Smooth muscle cell (in vitro differentiated cells): ENCODE results near the gene TRPV3. TPM values are rescaled to one million over a fixed set of nuclear protein-coding genes. Genes with fewer than 3 reads are reported as not detected.

ENCODE experiments used
- DNase-seq: peaks from one replicate; lab custom pipeline; 2025; ENCODE audit not compliant: unreplicated experiment; lab: John Stamatoyannopoulos, UW
- H2AFZ ChIP-seq: fragments of 200-600 bp; sonication (generic); 2 replicates; pipeline ENCODE4 v1.6.0; 2016; ENCODE audit warnings: antibody characterized with exemption, low read depth, mild to moderate bottlenecking
- H3F3A ChIP-seq: fragments of 200-600 bp; sonication (generic); 2 replicates; pipeline ENCODE4 v1.6.0; 2017; ENCODE audit warnings: antibody characterized with exemption, low read depth
- H3K27ac ChIP-seq: fragments of 200-600 bp; sonication (generic); 2 replicates; pipeline ENCODE4 v1.5.1; 2016; ENCODE audit warnings: low read depth, mild to moderate bottlenecking
- H3K27me3 ChIP-seq: fragments of 200-600 bp; sonication (generic); 2 replicates; pipeline ENCODE4 v1.6.1; 2016; ENCODE audit warnings: low read depth, mild to moderate bottlenecking
- H3K36me3 ChIP-seq: fragments of 200-600 bp; sonication (generic); 2 replicates; pipeline ENCODE4 v1.5.1; 2016; ENCODE audit warnings: low read depth
- H3K4me1 ChIP-seq: fragments of 200-600 bp; sonication (generic); 2 replicates; pipeline ENCODE4 v1.5.1; 2016; ENCODE audit warnings: low read depth
- H3K4me2 ChIP-seq: fragments of 200-600 bp; sonication (generic); 2 replicates; pipeline ENCODE4 v1.6.0; 2016; ENCODE audit warnings: mild to moderate bottlenecking
- H3K4me3 ChIP-seq: fragments of 200-600 bp; sonication (generic); 2 replicates; pipeline ENCODE4 v1.5.1; 2016; ENCODE audit warnings: mild to moderate bottlenecking
- H3K79me2 ChIP-seq: fragments of 200-600 bp; sonication (generic); 2 replicates; pipeline ENCODE4 v1.6.0; 2016; ENCODE audit warnings: low read depth, mild to moderate bottlenecking
- H3K9ac ChIP-seq: fragments of 200-600 bp; sonication (generic); 2 replicates; pipeline ENCODE4 v1.6.0; 2016; ENCODE audit warnings: low read depth
- H3K9me3 ChIP-seq: fragments of 200-600 bp; sonication (generic); replicated peaks from 2 replicates; pipeline ENCODE4 v1.5.1; 2016; ENCODE audit warnings: low read depth
- H4K20me1 ChIP-seq: fragments of 200-600 bp; sonication (generic); 2 replicates; pipeline ENCODE4 v1.6.0; 2016; ENCODE audit warnings: low read depth
- WGBS: methylation state at CpG from one replicate; pipeline ENCODE4 v1.1.7; 2016; ENCODE audit warnings: low lambda C conversion rate; 5-methylcytosine and 5-hydroxymethylcytosine counted together
- polyA plus RNA-seq: library from polyadenylated mRNA; unstranded; fragments of >200 nt; fragmentation: Nextera tagmentation; extraction: Ambion mirVana; gene quantifications from 2 replicates; pipeline ENCODE4 v1.2.1, GENCODE V29; 2016
- total RNA-seq: library from RNA; depleted of rRNA; stranded (reverse); fragments of >200 nt; gene quantifications from 2 replicates; pipeline ENCODE4 v1.2.3, GENCODE V29; 2014
- TF ChIP-seq, protein P1 (sequence below): fragments of 200-600 bp; sonication (generic); IDR thresholded peaks from 2 replicates; pipeline ENCODE4 v1.5.1; 2017; ENCODE audit warnings: borderline replicate concordance, mild to moderate bottlenecking, antibody characterized with exemption; ENCODE audit not compliant: insufficient read depth, poor library complexity, severe bottlenecking

Gene TRPV3
- total and polyA plus RNA-seq, 2 experiments from 2014 or later = 0.53 to 6.4 TPM

DNA sequence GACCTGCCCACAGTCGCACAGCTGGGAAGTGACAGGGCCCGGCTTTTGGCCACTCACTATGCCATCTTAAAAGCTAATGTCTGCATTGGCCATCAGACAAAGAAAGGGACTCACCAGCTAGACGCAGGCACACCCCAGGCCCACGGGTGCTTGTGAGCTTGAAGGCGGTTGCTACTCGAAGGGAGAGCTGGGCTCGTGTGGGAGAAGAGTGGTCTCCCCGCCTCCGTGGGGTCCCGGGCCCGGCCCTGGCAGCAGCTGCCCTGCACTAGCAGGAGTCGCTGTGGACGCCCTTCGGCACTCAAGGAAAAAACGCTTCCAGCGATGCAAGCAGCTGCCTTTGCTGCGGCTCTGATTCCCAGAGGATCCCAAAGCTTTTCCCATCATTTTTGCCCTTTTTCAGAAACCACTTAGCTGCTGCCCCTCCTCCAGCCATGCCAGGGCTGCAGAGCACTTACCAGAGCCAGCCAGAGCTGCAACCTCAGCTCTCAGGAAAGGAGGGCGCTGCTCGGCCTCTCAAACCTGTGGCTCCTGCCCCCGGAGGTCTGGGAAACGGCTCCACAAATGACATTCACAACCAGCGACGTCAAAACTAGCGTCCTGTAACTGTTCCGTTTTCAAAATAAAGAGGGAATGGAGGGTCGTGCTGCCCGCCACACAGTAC lies 39.3 kb upstream of the TRPV3 start:
- no peak overlapping the region for H3K4me2 ChIP-seq
- no peaks in the 10 kb centered on the region for H3K36me3 ChIP-seq
- no peak overlapping the region for H2AFZ ChIP-seq
- DNase-seq = no peak
- H3F3A ChIP-seq = no peaks in the 10 kb centered on the region
- H3K27me3 ChIP-seq = no peaks in the 10 kb centered on the region
- H3K4me1 ChIP-seq = no peaks in the 10 kb centered on the region
- WGBS = 94% methylated on average over 27 of the region's 27 CpGs
- TF ChIP-seq, protein P1, sequence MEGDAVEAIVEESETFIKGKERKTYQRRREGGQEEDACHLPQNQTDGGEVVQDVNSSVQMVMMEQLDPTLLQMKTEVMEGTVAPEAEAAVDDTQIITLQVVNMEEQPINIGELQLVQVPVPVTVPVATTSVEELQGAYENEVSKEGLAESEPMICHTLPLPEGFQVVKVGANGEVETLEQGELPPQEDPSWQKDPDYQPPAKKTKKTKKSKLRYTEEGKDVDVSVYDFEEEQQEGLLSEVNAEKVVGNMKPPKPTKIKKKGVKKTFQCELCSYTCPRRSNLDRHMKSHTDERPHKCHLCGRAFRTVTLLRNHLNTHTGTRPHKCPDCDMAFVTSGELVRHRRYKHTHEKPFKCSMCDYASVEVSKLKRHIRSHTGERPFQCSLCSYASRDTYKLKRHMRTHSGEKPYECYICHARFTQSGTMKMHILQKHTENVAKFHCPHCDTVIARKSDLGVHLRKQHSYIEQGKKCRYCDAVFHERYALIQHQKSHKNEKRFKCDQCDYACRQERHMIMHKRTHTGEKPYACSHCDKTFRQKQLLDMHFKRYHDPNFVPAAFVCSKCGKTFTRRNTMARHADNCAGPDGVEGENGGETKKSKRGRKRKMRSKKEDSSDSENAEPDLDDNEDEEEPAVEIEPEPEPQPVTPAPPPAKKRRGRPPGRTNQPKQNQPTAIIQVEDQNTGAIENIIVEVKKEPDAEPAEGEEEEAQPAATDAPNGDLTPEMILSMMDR = no peak
- H3K79me2 ChIP-seq = no peaks in the 10 kb centered on the region
- no peak overlapping the region for H3K9ac ChIP-seq
- H4K20me1 ChIP-seq = no peaks in the 10 kb centered on the region
- no peaks in the 10 kb centered on the region for H3K9me3 ChIP-seq
- no peak overlapping the region for H3K4me3 ChIP-seq
- no peak overlapping the region for H3K27ac ChIP-seq

GRCh38 chr17:3594976-3595375 lies 37.4 kb upstream of the TRPV3 start:
- H3K36me3 ChIP-seq = no peaks in the 10 kb centered on the region
- H3K27ac ChIP-seq = no peak overlapping the region
- TF ChIP-seq, protein P1 = no peak
- no peaks in the 10 kb centered on the region for H4K20me1 ChIP-seq
- H3K9ac ChIP-seq = no peak overlapping the region
- no peaks in the 10 kb centered on the region for H3K4me1 ChIP-seq
- no peak overlapping the region for H3K4me2 ChIP-seq
- no peak overlapping the region for H3K4me3 ChIP-seq
- H3K27me3 ChIP-seq = no peaks in the 10 kb centered on the region
- H3K79me2 ChIP-seq = no peaks in the 10 kb centered on the region
- WGBS = 89% methylated on average over 15 of the region's 15 CpGs
- no peak for DNase-seq
- H3K9me3 ChIP-seq = no peaks in the 10 kb centered on the region
- H3F3A ChIP-seq = no peaks in the 10 kb centered on the region
- no peak overlapping the region for H2AFZ ChIP-seq

GRCh38 chr17:3594051-3594800 lies 36.6 kb upstream of the TRPV3 start:
- Histone ChIP-seq H3K27me3 (no peaks in the 10 kb centered on the region), H3F3A (no peaks in the 10 kb centered on the region), H3K36me3 (no peaks in the 10 kb centered on the region), H3K79me2 (no peaks in the 10 kb centered on the region), H2AFZ (no peak overlapping the region), H4K20me1 (no peaks in the 10 kb centered on the region), H3K4me3 (no peak overlapping the region), H3K4me1 (no peaks in the 10 kb centered on the region), H3K9me3 (no peaks in the 10 kb centered on the region), H3K27ac (no peak overlapping the region), H3K4me2 (no peak overlapping the region), H3K9ac (no peak overlapping the region)
- TF ChIP-seq, protein P1 = no peak
- no peak for DNase-seq
- WGBS = 64% methylated on average over 11 of the region's 11 CpGs
